ENCODE measurements around the gene LHPP. TPM values are rescaled to one million over a fixed set of nuclear protein-coding genes. Genes with fewer than 3 reads are reported as not detected.

LHPP gene
- total and polyA plus RNA-seq, 10 of the 15 experiments (the other 5 are each of a cell fraction or from before 2014, with no cell fraction given): 0.79 to 9.8 (median 6.7) TPM

GRCh38 chr10:124416733-124417132 lies 44.9 kb upstream of the LHPP start (continued):
- TF ChIP-seq EGR1 (IDR thresholded peaks at IDR 0.05; ENCODE audit: borderline replicate concordance in 1 of 2, low read depth in 2 of 2, low read length in 2 of 2) (no peak), ZBTB40 (IDR thresholded peaks at IDR 0.05; ENCODE audit: borderline replicate concordance) (no peak), SUPT20H (IDR thresholded peaks at IDR 0.05; ENCODE audit: borderline replicate concordance, control insufficient read depth, low read depth, low read length) (no peak), BACH1 (IDR thresholded peaks at IDR 0.05; ENCODE audit: borderline replicate concordance) (no peak), PRDM15 (CRISPR knock-in tag; IDR thresholded peaks at IDR 0.05) (no peak), STAT3 (IDR thresholded peaks at IDR 0.05; ENCODE audit: low read depth, low read length) (no peak), RB1 (IDR thresholded peaks at IDR 0.05; ENCODE audit: borderline replicate concordance) (no peak), ZNF207 (IDR thresholded peaks at IDR 0.05; ENCODE audit: borderline replicate concordance) (no peak), ATF3 (IDR thresholded peaks at IDR 0.05; ENCODE audit: borderline replicate concordance, extremely low read depth, low read depth, low read length) (no peak), BCL11A (IDR thresholded peaks at IDR 0.05; ENCODE audit: low read depth, low read length) (no peak), SIX5 (IDR thresholded peaks at IDR 0.05; ENCODE audit: low read depth, low read length, severe bottlenecking) (no peak)
